ENCODE measurements around the gene NCF2.

Gene NCF2

DNA sequence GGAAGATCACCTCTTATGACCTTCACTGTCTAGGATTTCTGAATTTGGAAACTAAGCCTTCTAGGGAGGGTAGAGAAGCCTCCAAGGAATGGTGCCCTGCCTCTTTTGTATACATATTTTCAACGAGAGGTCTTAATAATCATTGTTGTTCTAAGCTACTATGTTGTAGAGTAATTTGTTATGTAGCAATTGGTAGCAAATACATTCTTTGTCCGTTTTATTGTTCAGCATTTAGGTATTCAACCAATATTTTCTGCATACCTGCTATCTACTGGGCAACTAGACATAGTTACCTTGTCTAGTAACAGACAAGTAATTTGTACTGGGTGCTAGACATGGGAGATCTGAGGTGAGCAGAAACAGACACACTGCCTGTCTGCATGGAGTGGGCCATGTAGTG lies 20.8 kb upstream of the NCF2 start:
- DNase-seq (ENCODE audit: low spot score) = no peak

DNA sequence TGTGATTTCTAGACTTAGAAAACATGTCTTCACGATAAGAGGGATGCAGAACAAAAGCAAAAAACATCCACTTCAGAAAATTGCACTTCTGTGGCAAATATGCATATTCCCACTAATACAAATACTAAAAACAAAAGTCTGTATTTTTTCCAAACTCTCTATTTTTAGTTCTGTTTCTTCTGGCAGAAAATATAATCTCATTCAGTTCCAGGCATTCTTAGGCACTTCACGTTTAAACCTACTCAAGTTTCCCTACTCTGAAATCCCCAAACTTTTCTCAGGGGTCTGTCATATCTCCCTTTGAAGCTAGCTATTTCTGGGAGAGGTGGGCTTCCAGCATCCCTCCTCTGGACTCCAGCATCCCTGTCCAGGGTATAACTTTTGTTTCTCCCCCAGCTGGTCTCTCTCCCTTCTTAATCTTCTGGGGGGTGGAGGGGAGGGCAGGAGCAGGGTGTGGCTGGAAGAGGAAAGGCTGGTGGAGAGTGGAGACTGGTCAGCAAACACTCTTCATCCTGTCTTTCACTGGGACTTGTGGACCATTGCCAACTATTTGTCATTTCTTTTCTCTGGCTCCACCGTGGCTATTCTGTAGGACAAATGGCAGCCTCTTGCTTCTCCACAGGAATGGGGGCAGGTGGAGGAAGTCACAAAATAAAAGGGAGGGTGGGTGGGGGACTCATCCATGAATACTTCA lies 19.6 kb upstream of the NCF2 start:
- DNase-seq (ENCODE audit: low spot score) = peak; percentile 57

GRCh38 chr1:183609313-183609712 lies 19.1 kb upstream of the NCF2 start:
- peak; percentile 64 for DNase-seq (ENCODE audit: low spot score)

- DNase-seq (ENCODE audit: low spot score) = no peak
These were observed 17.2 kb upstream of the NCF2 start for GRCh38 chr1:183607322-183607980.

GRCh38 chr1:183605904-183606303 lies 15.6 kb upstream of the NCF2 start:
- no peak for DNase-seq (ENCODE audit: low spot score)

DNA sequence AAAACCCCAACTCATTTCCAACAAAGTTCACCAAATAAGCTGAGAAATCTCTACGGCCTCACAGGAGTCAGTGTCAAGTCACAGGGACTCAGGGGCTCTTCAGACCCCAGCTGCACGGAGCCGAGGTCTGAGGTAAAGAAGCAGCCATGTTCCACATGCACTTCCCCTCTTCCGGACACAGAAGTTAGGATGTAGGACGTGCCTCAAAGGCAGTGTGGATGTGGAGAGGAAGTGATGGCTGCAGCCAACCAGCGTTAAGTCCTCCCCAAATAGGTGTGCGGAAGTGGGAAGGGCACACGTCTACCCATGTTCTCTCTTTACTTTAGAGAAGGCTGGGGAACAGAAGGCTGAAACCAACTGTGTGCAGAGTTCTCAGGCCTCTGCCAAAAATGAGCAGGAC lies 14.6 kb upstream of the NCF2 start:
- no peak for DNase-seq (ENCODE audit: low spot score)

DNA sequence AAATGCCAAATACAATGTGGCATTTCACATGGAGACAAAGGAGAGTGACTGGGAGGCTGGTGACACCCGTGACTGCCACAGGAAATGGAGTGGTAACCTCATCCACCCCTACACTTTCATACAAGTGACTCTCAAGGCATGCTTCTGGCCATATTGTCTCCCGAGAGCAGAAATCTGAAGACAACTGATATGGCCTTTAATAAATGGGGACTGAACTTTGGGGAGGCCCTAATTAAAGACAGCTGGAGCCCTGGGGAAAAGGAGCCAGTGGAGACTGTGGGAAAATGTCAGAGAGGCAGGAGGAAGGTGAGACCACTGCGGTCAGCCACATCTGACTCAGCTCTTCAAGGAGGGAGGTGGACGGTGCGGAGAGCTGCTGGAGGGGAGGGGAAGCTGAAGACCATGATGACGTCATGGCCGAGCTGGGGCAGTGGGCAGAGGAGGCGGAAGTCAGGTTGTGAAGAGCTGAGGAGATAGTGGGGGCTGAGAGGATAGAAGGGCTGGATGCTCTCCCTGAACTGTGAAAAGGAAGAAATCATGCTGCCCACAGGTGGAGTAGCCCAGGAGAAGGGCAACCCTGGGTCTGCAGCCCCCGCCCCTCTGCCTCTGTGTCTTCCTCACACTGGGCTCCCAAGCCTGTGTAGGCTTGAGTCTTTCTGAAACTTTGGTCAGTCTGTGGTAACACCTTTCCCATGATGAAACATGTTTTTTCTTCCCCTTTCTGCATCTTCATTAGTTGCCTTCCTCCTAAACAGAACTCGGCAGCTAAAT lies 14.0 kb upstream of the NCF2 start:
- peak; percentile 42 for DNase-seq (ENCODE audit: low spot score)

DNA sequence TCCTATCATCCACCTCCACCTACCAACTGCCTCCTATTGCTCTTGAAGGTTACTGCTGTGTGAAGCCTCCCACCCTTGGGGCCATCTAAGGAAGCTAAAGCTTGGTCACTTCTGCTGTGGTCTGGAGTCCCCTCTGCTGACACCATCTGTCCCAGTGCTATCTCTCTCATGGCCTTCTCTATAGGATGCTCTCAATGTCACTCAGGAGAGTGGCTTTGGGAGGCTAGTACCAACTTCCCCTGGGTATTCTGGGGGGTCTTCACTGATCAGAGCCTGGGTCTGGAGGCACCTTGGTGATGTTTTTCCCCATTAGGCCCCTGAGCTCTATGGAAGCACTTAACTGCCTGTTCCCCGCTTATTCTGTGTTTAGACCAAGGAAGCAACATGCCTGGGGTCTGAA lies 12.3 kb upstream of the NCF2 start:
- DNase-seq (ENCODE audit: low spot score) = no peak

DNA sequence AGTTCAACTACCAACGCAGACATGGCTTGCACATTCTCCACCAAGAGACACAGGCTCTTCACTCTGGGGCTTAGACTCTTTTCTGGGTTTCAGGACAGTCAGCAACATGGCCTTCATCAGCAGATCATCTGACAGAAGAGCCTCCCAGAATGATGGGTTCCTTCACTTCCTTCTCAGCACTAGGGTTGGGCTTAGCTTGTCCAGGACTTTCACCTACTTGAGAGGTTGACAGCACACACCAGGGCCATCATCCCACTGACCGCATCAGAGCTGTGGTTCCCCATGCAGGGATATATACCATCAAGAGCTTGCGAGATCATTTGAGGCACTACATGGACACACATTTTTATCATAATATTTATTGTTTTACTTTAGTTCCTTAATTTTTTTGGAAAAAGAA lies 10.4 kb upstream of the NCF2 start:
- DNase-seq (ENCODE audit: low spot score) = no peak

GRCh38 chr1:183600136-183600535 lies 9.9 kb upstream of the NCF2 start:
- peak; percentile 76 for DNase-seq (ENCODE audit: low spot score)

GRCh38 chr1:183598386-183598785 lies 8.1 kb upstream of the NCF2 start:
- DNase-seq (ENCODE audit: low spot score) = peak; percentile 21

DNA sequence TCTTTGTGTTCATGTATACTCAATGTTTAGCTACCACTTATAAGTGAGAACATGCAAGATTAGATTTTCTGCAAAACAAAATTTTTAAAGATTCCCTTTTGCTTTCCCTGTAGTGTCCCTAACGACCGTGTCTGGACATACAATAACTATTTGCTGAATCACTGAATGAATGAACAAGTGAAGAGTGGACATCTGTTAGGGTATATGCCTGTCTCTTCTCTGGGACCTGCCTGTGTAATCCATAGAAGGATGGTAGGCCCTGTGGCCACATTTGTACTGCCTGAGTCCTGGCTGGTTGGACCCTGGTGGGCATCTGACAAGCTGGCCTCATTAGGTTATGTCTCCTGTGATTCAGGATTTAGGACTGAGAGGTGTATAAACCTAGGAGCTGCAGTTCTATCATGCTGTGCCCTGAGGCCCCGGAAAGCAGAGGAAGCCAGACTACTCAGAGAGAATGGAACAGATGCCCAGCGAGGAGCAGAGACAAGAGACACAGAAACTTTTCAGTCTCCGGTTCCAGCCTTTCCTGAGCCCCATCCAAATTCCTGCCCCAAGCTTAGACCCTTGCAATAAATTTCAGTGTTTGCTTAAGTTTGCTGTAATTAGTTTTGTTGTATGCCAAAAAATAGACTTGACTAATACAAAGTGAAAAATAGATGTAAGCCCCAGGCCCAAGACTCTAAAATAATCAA lies 7.5 kb upstream of the NCF2 start:
- peak; percentile 22 for DNase-seq (ENCODE audit: low spot score)

DNA sequence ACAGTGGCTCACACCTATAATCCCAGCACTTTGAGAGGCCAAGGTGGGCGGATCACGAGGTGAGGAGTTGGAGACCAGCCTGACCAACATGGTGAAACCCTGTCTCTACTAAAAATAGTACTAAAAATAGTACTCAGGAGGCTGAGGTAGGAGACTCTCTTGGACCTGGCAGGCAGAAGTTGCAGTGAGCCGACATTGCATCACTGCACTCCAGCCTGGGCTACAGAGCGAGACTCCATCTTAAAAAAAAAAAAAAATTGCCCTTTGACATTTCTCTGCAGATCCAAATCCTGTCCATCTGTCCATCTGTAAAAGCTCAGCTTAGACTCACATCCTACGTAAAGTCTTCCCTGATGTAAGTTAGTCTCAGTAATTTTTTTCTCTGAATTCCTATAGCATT lies 6.2 kb upstream of the NCF2 start:
- no peak for DNase-seq (ENCODE audit: low spot score)

DNA sequence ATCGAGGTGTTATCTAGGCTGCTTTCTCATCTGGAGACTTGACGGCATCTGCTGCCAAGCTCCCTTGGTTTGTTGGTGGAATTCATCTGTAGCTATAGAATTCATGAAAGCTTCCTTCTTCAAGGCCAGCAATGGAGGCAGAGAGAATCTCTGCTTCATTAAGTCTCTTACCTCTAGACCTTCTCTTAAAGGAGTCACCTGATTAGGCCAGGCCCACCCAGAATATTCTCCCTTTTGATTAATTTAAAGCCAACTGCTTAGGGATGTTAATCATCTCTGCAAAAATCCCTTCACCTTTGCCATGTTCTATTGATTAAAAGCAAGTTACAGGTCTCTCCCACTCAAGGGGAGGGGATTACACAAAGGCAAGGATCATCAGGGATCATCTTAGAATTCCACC lies 5.3 kb upstream of the NCF2 start:
- no peak for DNase-seq (ENCODE audit: low spot score)

GRCh38 chr1:183593356-183593755 lies 3.1 kb upstream of the NCF2 start:
- no peak for DNase-seq (ENCODE audit: low spot score)

- no peak for DNase-seq (ENCODE audit: low spot score)
These were observed 2.5 kb upstream of the NCF2 start for GRCh38 chr1:183592733-183593132.

- no peak for DNase-seq (ENCODE audit: low spot score)
These were observed 400 bp downstream of the NCF2 start for GRCh38 chr1:183589874-183590243.

DNA sequence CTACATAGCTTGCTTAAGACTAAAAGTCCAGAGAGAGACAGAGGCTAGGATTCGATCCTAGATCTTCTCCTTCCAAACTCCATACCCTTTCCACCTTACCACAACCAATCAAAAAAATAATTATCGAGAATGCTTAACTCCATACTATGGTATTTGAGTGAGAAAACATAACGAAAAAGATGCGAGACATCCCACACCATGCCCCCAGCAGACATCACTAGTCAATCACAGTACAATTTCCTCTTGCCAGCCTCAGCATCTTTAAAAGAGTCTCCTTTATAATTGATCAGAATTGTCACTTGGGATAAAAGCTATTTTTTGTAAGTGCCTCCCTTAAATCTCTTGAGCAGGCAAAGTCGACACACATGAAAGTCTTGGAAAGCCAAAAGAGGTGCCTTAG lies 875 bp downstream of the NCF2 start:
- DNase-seq (ENCODE audit: low spot score) = no peak

DNA sequence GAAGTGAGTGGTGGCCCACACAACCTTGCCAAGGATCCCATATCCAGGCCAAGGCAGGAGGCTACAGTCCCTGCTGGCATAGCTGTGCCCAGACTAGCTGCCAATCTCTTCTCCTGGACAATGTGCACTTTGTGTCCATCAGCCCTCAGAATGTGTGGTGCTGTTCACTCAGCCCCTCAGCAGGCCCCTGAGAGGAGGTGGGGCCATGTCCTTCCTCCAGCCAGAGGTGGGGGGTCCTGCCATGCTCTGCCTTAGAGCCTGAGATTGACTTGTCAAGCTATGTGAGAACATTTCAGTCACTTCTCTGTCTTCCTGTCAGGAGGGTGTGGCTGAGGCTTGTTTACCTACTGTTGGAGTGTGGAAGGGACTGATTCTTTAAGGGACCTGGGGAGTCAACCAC lies 1.4 kb downstream of the NCF2 start:
- DNase-seq (ENCODE audit: low spot score) = no peak

DNA sequence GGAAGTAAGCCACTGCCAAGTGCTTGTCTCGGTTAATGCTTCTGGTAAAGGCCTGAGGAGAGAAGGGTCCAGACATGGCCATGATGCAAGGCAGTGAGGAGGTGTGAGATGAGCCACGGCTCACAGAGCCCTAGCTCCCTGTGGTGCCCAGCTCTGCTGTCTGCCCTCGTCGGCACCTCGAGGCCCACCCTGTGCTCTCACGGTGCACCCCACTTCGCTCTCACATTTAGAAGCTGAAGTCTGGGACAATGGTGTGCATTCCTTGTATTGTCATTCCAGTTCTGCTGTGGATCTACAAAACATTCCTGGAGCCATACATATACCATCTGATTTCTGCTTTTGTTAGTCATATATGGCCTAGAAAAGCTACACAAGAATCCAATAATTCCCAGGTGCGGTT lies 3.3 kb downstream of the NCF2 start:
- DNase-seq (ENCODE audit: low spot score) = no peak

DNA sequence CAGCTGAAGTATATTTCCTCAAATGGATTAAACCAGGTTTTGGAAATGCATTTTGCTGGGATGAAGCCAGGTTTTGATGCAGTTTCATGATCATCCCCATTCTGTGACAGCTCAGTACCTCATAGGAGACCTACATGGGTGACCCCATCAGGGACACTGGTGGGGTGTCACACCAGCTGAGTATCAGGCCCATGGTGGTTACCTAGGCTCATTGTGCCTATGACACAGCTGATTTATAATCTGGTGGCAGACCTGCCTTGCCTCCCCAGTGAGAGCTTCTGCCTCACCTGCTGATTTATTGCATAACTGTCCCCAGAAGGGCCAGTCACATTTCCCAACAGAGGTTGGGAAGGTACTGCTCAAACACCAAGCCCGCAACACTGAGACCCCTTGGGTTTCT lies 3.8 kb downstream of the NCF2 start:
- no peak for DNase-seq (ENCODE audit: low spot score)

DNA sequence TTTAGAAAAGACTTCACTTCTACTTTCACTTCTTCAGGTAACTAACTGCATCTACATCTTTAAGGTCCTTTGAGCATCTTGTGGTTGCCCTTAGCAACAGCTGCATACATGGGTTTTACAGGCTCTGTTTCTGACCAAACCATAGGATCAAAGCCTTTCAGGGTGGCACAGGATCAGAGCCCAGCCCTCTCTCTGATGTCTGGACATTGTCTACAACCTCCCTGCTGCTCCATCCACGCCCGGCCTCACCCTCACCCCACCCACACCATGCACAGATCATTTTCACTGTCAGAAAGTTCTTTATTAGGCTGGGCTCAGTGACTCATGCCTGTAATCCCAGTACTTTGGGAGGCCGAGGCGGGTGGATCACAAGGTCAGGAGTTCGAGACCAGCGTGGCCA lies 5.2 kb downstream of the NCF2 start:
- DNase-seq (ENCODE audit: low spot score) = no peak

GRCh38 chr1:183584147-183584546 lies 6.1 kb downstream of the NCF2 start:
- DNase-seq (ENCODE audit: low spot score) = no peak
